Measurements from ENCODE around the gene BCCIP. TPM values are rescaled to one million over a fixed set of nuclear protein-coding genes. Genes with fewer than 3 reads are reported as not detected.

BCCIP gene
- total RNA-seq, 1 experiment from 2014 or later: 159 TPM

DNA sequence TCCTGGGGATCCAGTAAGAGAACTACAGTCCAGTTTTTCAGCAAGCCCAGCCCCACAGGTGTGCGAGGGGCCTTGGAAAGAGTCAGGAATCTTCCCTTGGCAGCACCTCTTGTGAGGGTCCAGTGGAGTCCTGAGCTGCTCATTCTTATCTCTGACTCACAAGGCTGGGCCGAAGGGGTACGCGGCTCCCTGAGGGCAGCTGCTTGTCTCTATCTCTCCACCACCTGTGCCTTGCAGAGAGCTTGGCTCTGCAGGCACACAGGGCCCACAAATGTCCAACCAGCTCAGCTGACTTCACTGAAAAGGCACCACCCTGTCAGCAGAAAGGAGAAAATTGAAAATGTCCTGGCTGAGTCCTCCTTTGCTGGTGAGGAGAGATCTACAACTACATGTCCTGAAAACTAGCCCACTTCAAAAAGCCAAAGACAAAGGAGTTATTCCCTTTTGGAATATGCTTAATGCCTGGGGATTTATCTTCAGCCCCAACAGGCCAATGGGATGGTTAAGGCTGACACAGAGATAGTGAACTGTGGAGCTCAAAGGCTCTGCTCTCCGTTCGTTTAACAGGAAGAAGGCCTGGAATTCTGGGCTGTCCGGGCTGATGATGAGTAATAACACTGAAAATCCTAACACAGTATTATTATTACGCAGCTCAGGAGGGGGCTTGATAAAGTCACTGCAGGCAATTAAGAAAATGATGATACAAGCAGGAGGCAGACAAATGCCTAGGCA lies 23.7 kb upstream of the BCCIP start:
- intact Hi-C loops (cut with micrococcal nuclease): no loop called here
- no peak overlapping the region for H3K9ac ChIP-seq (ENCODE audit: low read length)
- TF ChIP-seq EZH2phosphoT487 (IDR thresholded peaks at IDR 0.05; ENCODE audit: borderline replicate concordance) (no peak), ZFX (IDR thresholded peaks at IDR 0.05) (no peak)
- H3K79me2 ChIP-seq (ENCODE audit: insufficient read depth, low read length): no peaks in the 10 kb centered on the region
- peaks cover 0 to 3% of the 10 kb centered on the region in 2 experiments; a peak in 1 of 4 replicates for H3K36me3 ChIP-seq (ENCODE audit: control insufficient read depth in 1 of 2, insufficient read depth in 2 of 2, low read length in 2 of 2)
- ATAC-seq (no peak), DNase-seq (ENCODE audit: low read depth, low spot score) (no peak)
- no peaks in the 10 kb centered on the region for H3K4me1 ChIP-seq (ENCODE audit: control insufficient read depth in 1 of 2, insufficient read depth in 2 of 2, low read length in 2 of 2)
- no peak overlapping the region for H2AFZ ChIP-seq (ENCODE audit: low read depth, low read length, poor library complexity, severe bottlenecking)
- BruUV-seq (replicated peaks): no TSS peak
- no peaks in the 10 kb centered on the region for H3K9me3 ChIP-seq (ENCODE audit: control insufficient read depth in 1 of 2, insufficient read depth in 1 of 2, low read depth in 1 of 2, low read length in 2 of 2)
- H3K9me2 ChIP-seq (ENCODE audit: insufficient read depth): no peaks in the 10 kb centered on the region
- no peak overlapping the region for H3K27ac ChIP-seq (ENCODE audit: low read depth, low read length)
- H3K27me3 ChIP-seq (ENCODE audit: insufficient read depth, low read length): no peaks in the 10 kb centered on the region
- H3K4me3 ChIP-seq (replicated peaks in 1 of 2; ENCODE audit: low read depth in 1 of 2, low read length in 2 of 2): no peak overlapping the region
- CTCF ChIA-PET: no interaction called here
- RAD21 ChIA-PET (ENCODE audit: low non-redundant PET in 1 of 2, low total read pairs in 2 of 2, uncharacterized antibody in 2 of 2, unreplicated experiment in 2 of 2): no interaction called here
- no peaks in the 10 kb centered on the region for H4K20me1 ChIP-seq (ENCODE audit: insufficient read depth)
- POLR2A ChIA-PET: no interaction called here
- H3K4me2 ChIP-seq (ENCODE audit: low read length): no peak overlapping the region

DNA sequence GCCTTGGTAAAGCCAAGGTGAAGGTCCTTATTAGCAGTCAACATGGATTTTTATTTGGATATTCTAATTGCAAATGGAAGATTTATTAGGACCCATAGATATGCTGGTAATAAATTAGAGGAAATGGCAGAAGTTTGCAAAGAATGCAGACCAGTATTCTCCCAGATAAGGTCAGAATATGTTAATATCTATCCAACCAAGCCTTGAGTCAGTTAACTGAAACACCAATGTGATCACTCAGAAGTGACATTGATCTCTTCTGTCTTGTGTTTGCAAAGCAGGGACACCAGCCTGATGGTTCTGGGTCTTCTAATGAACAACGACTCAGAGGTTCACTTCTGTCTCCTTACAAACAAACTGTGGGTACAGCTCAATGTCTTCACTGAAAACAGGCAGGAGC lies 21.8 kb upstream of the BCCIP start:
- H3K9me2 ChIP-seq (ENCODE audit: insufficient read depth): no peaks in the 10 kb centered on the region
- no peak for DNase-seq (ENCODE audit: low read depth, low spot score)
- no peak overlapping the region for H3K9ac ChIP-seq (ENCODE audit: low read length)
- no peak overlapping the region for H2AFZ ChIP-seq (ENCODE audit: low read depth, low read length, poor library complexity, severe bottlenecking)
- CTCF ChIA-PET: no interaction called here
- H3K27me3 ChIP-seq (ENCODE audit: insufficient read depth, low read length): no peaks in the 10 kb centered on the region
- no peaks in the 10 kb centered on the region for H3K79me2 ChIP-seq (ENCODE audit: insufficient read depth, low read length)
- no peak for ATAC-seq
- H3K4me2 ChIP-seq (ENCODE audit: low read length): no peak overlapping the region
- BruUV-seq (replicated peaks): no TSS peak
- no peak overlapping the region for H3K4me3 ChIP-seq (replicated peaks in 1 of 2; ENCODE audit: low read depth in 1 of 2, low read length in 2 of 2)
- POLR2A ChIA-PET: no interaction called here
- RAD21 ChIA-PET (ENCODE audit: low non-redundant PET in 1 of 2, low total read pairs in 2 of 2, uncharacterized antibody in 2 of 2, unreplicated experiment in 2 of 2): no interaction called here
- H3K9me3 ChIP-seq (ENCODE audit: control insufficient read depth in 1 of 2, insufficient read depth in 1 of 2, low read depth in 1 of 2, low read length in 2 of 2): no peaks in the 10 kb centered on the region
- no peaks in the 10 kb centered on the region for H3K4me1 ChIP-seq (ENCODE audit: control insufficient read depth in 1 of 2, insufficient read depth in 2 of 2, low read length in 2 of 2)
- no peak overlapping the region for H3K27ac ChIP-seq (ENCODE audit: low read depth, low read length)
- peaks cover 0 to 4% of the 10 kb centered on the region in 2 experiments; a peak in 2 of 4 replicates for H3K36me3 ChIP-seq (ENCODE audit: control insufficient read depth in 1 of 2, insufficient read depth in 2 of 2, low read length in 2 of 2)
- intact Hi-C loops (cut with micrococcal nuclease): no loop called here
- H4K20me1 ChIP-seq (ENCODE audit: insufficient read depth): no peaks in the 10 kb centered on the region
- TF ChIP-seq REST (IDR thresholded peaks at IDR 0.05; ENCODE audit: low read depth): no peak
- TF ChIP-seq SRF (IDR thresholded peaks at IDR 0.05; ENCODE audit: low read depth): no peak
- TF ChIP-seq, protein P1, sequence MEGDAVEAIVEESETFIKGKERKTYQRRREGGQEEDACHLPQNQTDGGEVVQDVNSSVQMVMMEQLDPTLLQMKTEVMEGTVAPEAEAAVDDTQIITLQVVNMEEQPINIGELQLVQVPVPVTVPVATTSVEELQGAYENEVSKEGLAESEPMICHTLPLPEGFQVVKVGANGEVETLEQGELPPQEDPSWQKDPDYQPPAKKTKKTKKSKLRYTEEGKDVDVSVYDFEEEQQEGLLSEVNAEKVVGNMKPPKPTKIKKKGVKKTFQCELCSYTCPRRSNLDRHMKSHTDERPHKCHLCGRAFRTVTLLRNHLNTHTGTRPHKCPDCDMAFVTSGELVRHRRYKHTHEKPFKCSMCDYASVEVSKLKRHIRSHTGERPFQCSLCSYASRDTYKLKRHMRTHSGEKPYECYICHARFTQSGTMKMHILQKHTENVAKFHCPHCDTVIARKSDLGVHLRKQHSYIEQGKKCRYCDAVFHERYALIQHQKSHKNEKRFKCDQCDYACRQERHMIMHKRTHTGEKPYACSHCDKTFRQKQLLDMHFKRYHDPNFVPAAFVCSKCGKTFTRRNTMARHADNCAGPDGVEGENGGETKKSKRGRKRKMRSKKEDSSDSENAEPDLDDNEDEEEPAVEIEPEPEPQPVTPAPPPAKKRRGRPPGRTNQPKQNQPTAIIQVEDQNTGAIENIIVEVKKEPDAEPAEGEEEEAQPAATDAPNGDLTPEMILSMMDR (IDR thresholded peaks at IDR 0.05 in 2 of 3, conservative IDR thresholded peaks at IDR 0.05 in 1 of 3; ENCODE audit: borderline replicate concordance in 1 of 3, insufficient read depth in 1 of 3, low read depth in 2 of 3, low read length in 2 of 3): no peak
- no peak for TF ChIP-seq POLR2A (IDR thresholded peaks at IDR 0.05; ENCODE audit: borderline replicate concordance, extremely low read depth, insufficient read depth, insufficient read length)
- TF ChIP-seq EZH2 (IDR thresholded peaks at IDR 0.05): no peak
- TF ChIP-seq ATF3 (IDR thresholded peaks at IDR 0.05): no peak
- no peak for TF ChIP-seq CBX3 (IDR thresholded peaks at IDR 0.05; ENCODE audit: low read depth)
- no peak for TF ChIP-seq SIN3A (IDR thresholded peaks at IDR 0.05; ENCODE audit: low read depth)
- TF ChIP-seq RAD21 (IDR thresholded peaks at IDR 0.05; ENCODE audit: low read depth): no peak
- no peak for TF ChIP-seq JUND (IDR thresholded peaks at IDR 0.05)
- TF ChIP-seq TCF7L2 (IDR thresholded peaks at IDR 0.05; ENCODE audit: borderline replicate concordance, extremely low read depth, insufficient read depth, insufficient read length): no peak
- TF ChIP-seq POLR2AphosphoS5 (IDR thresholded peaks at IDR 0.05; ENCODE audit: low read depth, low read length): no peak

Measured in HCT116 (cell line).